HL-60 (cell line): ENCODE measurements around the gene RGL1.
"Not testable (repeated sequence)": the region's sequence is repeated elsewhere in the genome, so short reads cannot be mapped to it uniquely, and the experiment has no call there.

Experiments
- POLR2AphosphoS5 ChIP-seq: IDR thresholded peaks from 2 replicates; pipeline ENCODE4 v1.6.1; 2012; ENCODE audit warnings: low read depth
- TF ChIP-seq, protein P1 (sequence below): IDR thresholded peaks from one replicate; pipeline ENCODE4 v1.5.1; 2011; ENCODE audit warnings: low read length, control low read depth, inconsistent platforms; ENCODE audit not compliant: insufficient read depth

DNA sequence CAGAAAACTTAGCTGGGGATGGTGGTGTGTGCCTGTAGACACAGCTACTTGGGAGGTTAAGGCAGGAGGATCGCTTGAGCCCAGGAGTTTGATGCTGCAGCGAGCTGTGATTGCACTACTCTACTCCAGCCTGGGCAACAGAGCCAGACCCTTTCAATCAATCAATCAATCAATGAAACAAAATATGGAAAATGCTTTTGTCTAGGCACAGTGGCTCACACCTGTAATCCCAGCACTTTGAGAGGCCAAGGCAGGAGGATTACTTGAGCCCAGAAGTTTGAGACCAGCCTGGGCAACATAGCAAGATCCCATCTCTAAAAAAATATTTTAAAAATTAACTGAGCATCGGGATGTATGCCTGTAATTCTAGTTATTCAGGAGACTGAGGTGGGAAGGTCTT lies 19.0 kb upstream of the RGL1 start:
- TF ChIP-seq, protein P1, sequence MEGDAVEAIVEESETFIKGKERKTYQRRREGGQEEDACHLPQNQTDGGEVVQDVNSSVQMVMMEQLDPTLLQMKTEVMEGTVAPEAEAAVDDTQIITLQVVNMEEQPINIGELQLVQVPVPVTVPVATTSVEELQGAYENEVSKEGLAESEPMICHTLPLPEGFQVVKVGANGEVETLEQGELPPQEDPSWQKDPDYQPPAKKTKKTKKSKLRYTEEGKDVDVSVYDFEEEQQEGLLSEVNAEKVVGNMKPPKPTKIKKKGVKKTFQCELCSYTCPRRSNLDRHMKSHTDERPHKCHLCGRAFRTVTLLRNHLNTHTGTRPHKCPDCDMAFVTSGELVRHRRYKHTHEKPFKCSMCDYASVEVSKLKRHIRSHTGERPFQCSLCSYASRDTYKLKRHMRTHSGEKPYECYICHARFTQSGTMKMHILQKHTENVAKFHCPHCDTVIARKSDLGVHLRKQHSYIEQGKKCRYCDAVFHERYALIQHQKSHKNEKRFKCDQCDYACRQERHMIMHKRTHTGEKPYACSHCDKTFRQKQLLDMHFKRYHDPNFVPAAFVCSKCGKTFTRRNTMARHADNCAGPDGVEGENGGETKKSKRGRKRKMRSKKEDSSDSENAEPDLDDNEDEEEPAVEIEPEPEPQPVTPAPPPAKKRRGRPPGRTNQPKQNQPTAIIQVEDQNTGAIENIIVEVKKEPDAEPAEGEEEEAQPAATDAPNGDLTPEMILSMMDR, result not testable (repeated sequence)
- TF ChIP-seq POLR2AphosphoS5, result not testable (repeated sequence)
